Heart left ventricle (tissue), 13 donors: Measurements from ENCODE around the gene NOL7.

ENCODE experiments used
- CTCF ChIP-seq, 12 donors: fragments of 200-600 bp; sonication (generic) in 4 of 12; IDR thresholded peaks; one replicate each; pipeline versions ENCODE4 v1.5.0 to v1.8.0; 2018 to 2022; ENCODE audit warnings: antibody characterized with exemption in 12 of 12, mild to moderate bottlenecking in 5 of 12
- POLR2A ChIP-seq, 2 donors: fragments of 450-650 bp; IDR thresholded peaks; one replicate each; pipeline ENCODE4 v1.6.1; 2017; ENCODE audit warnings: antibody characterized with exemption in 2 of 2, mild to moderate bottlenecking in 2 of 2, moderate library complexity in 2 of 2
- donor health status: ischemic (EF 13 %, LVEDD 7.1; RV severe dilation, severe dysfunction).
- donor health status: DM: no; HTN: yes; CAD: no.
- donor health status: DM: no; HTN: no; CAD: no.
- donor health status: ischemic (EF 25% LVEDD 6.9; RV normal size, moderate dysfunction).
- donor health status: ischemic (EF 25% LVEDD 5.7; RV mildly dilated, moderate dysfunction).
- donor health status: ischemic (EF 35%, LVEDD 5.7; RV mildly dilated, moderate dysfunction).
- donor health status: nonischemic (EF 11% LVEDD 7.7; RV severe dilation, severe dysfunction).
- donor health status: DM: yes; HTN: yes; CAD: no.
- donor health status: PGD.
- donor health status: ischemic (EF 29% LVEDD 5.4; RV normal size, mild dysfunction).
- donor health status: nonischemic (EF 23%, LVEDD 6.1; RV moderate dilation, normal function).

DNA sequence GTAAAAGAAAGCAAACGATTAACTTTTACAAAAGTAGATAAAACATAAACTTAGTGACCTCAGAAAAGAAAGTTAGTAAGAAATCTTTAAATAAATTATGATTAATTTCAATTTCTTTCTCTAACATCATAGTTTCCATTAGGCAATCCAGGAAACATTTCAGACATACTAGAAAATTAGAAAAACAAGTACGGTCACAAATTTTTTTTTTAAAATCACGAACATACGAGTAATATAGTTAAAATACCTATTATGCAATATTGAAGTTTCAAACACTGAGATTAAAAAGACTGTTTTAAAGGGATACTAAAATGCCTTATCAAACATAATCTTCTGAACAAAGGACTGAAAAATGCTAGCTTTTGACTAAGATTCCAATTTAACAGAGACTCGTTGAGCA lies 26.2 kb downstream of the NOL7 start:
- TF ChIP-seq CTCF (IDR thresholded peaks at IDR 0.05) (no peak), POLR2A (IDR thresholded peaks at IDR 0.05) (no peak)
